Inflammatory macrophage treated with lipopolysaccharide for 4 hours (primary cell): Measurements from ENCODE around the gene LDHB.
"Not testable (repeated sequence)": the region's sequence is repeated elsewhere in the genome, so short reads cannot be mapped to it uniquely, and the experiment has no call there.

Experiments used
- DNase-seq: peaks from one replicate; pipeline ENCODE4 v3.0.0-alpha.2; 2020

LDHB gene

DNA sequence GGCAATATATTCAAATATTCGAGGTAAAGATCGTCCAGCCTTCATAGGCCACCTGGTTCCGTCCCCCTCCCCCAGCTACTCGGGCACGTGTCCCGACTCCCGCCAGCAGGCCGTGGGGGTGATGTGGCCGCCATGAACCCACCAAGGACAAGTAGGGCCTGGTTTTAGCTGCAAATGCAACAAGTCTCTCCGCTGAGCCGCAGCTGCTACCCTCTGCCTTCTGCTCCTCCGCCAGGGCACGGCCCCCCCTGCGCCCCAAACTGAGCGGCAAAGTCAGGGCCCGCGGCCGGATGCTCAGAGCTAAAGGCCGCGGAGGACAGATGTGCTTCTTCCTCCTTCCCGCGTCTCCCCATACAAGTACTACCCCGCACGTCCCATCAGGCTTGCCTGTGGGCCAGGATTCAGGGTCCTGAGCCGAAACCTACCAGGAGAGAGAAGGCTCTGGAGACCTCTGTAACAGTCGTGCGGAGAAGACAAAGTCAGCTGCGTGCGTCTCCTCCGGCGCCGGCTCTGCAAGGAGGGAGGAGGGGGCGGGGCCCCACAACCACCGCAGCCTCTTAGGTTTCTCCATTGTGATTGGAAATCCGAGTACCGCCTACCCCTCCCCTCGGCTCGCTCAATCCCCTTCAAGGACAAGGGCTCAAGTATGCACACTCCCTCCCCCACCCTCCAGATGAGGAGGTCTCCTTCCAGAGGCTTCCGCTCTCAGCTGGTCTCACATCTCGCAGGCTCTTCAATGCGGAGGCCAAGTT is at the start of gene LDHB:
TSS of gene LDHB (minus strand) at position 517 of the 752 bp plus-strand sequence. CDS start 3,171 bp downstream, outside the sequence.
- DNase-seq = peak; percentile 82

DNA sequence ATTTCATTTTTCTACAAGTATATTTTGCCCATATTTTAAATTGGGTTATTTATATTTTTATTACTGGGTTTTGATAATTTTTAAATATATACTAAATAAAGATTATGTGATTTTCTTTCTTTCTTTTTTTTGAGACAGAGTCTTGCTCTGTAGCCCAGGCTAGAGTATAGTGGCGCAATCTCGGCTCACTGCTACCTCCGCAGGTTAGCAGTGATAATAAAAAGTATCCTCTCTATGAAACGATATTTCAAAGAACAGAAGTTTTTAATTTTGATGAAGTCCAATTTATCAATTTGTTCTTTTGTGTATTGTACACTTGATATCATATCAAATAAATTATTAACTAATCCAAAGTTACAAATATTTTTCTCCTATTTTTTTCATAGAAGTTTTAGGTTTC is 47.2 kb upstream of the LDHB start:
- DNase-seq = no peak

DNA sequence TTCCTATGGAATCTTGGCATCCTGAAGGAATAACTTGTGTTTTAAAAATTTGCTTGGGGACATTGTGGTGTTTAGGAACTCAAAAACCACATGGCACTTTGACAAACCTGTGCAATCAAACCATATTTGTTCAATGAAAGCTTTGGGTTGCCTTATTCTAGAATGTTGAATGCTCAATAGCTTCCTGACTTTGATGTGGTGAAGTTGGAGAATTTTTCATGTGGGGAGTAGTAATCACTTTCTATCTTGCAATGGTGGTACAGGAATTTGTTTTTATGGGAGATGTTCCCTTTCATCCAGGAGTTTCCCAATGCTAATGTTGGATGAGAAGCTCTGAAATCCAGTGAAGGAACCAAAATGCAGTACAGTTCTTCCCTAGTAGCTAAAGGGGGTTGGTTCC is 42.2 kb upstream of the LDHB start:
- no peak for DNase-seq

DNA sequence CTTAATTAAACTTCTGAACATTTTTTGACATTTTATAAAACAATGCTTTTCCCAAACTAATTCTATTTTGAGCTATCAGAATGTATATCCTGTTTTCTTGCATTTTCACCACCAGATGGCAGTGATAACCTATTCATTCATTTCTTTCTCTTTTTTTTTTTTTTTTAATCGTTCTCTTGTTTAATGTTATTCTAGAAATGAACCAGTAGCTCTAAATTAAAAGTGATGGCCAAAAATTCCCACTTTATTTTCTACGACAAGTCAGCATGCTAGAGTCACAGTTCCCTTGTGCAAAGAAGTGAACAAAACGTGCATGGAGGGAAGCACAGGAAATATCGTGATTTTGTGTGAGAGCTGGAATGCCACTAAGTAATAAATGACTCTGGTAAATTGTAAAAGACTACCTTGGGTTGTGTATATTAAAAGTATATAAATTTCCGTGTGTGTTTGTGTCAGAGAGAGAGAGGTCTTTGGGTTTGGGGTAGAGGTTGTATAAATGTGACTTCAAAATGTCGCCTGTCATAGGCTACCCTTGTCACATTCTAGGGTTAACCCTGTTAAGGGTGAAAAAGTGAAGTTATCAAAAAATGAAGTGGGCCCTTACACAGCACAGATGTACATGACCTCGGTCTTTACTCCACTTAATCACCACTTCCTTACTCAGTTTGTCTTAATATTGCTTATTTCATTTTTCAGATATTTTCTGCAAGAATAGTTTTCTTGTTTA is 40.4 kb upstream of the LDHB start:
- DNase-seq = peak; percentile 35

DNA sequence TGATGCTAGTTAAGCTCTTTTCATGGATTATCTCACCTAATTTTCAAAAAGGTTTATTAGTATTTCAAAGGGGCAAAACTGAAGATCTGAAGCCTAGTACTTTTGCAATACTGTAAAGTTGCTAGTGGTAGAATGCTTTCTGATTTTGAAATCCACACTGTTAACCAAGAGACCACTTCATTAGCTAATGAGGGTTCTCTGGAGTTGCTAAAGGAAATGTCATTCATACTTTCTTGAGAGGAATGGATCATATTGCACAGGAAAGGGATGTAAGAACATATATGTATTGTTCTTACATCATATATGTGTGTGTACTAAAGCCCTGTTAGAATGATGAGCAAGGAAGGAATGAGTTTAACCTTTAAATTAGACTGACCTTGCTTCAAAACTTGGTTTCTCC is 39.0 kb upstream of the LDHB start:
- no peak for DNase-seq

DNA sequence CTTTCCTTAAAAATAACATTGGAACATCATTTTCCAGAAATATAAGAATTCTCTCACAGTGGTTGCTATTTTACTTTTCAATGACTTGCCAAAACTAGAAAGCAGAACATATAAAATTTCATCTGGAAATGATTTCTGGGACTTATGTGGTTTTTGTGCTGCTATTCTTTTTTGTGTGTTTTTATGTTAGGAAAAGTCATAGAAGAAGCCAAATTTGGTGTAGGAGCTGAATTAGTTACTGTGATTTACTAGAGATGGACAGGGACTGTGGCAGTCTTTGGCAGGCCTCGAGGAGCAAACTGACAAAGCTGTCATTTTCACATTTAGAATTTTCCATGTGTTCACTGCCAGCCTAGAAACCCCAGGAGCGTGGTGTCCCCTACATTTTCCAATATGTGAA is 38.3 kb upstream of the LDHB start:
- no peak for DNase-seq

DNA sequence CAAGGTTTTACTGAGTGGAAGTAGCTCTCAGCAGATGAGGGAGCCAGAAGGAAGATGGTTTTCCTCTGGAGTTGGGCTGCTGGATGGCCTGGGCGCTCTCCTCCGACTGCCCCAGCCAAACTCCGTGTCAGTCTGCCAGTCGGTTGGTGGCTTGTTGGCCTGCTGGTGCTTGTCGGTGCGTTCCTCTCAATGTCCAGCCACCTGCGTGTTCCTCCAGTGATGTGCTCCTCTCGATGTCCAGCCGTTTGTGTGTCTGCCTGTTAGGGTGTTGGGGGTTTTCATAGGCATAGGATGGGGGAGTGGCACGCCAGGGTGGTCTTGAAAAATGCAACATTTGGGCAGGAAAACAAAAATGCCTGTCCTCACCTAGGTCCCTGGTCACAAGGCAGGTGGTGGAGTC is 37.0 kb upstream of the LDHB start:
- no peak for DNase-seq

DNA sequence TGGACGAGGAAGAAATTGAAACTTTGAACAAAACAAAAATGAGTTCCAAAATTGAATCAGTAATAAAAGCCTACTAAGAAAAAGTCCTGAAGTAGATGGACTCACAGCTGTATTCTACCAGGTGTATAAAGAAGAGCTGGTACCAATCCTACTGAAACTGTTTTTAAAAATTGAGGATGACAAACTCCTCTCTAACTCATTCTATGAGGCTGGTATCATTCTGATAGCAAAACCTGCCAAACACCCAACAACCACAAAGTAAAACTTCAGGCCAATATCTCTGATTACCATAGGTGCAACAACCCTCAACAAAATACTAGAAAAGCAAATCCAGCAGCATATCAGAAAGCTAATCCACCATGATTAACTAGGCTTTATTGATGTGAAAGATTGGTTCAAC is 33.9 kb upstream of the LDHB start:
- DNase-seq = no peak

DNA sequence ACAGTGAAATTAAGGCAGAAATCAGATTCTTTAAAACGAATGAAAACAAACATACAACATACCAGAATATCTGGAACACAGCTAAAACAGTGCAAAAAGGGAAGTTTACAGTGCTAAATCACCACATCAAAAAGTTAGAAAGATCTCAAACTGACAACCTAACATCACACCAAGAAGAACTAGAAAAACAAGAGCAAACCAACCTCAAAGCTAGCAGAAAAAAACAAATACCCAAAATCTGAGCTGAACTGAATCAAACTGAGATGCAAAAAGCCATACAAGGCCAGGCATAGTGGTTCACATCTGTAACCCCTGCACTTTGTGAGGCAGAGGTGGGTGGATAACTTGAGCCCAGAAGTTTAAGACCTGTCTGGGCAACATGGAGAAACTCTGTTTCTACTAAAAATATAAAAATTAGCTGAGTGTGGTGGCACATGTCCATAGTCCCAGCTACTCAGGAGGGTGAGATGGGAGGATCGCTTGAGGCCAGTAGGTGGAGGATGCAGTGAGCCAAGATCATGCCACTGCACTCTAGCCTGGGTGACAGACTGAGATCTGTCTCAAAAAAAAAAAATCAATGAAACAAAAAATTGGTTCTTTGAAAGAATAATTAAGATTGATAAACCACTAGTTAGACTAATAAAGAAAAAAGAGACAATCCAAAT is 33.2 kb upstream of the LDHB start:
- DNase-seq = no peak

DNA sequence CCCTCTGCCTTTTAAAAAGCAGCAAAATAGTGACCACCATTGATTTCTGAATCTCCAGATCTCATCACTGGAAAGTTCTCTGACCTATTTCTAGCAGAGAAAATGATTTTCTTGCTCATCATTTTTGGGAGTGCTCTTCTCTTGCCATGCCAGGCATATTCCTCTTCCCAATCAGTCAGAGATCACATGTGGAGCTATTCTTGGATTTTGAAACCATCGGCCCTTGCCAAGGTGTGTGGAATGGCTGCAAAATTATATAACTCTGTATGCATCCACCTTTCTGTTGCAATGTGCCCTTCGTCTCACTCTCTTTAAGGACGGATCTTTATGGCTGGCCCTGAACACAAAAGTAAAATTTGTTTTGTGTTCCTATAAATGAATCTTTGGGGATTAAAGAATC is 25.5 kb upstream of the LDHB start:
- DNase-seq = no peak

DNA sequence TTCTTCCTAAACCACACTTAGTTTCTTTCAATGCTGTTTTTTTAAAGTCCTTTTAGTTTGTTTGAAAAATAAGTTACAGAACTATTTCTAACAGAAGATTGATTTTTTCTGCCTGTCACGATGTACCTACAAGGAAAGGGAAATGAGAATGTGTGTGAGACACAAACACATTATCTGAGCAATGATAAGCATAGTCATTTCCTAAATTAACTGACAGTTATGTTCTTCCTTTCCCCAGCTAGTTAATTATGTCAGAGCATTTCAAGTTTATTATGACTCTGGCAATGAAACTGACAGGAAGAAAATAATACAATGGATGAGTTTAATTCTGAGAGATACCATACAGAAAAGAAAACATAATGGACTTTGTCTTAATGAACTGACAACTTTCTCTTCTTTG is 21.3 kb upstream of the LDHB start:
- DNase-seq = no peak

DNA sequence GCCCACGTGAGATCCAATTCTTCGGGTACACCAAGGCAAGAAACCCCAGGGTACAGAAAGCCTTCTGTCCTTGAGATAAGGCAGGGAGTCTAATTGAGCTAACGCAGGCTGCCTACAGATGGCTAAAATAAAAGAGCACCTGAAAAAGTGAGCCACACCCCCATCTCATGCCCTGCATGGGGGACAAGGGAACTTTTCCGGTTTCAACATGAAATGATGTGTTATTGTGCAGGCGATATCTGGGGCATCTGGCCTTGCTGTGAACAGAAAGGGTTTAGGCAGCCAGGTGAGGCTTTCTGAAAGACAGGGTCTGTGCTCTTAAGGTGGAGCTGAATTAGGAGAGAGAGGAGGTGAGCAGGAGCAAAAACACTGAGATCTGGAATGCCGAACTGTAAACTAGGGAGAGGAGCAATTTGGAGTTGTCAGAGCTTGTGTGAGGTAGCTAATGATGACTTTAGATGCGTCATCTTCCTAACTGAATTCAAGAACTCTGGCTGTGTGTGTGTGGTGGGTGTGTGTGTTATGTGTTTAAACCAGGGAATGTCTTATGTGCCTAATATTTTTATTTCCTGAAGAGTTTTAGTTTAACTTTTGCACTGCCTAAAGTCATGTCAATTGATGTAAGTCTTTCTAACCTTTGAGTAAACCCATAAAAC is 20.1 kb upstream of the LDHB start:
- no peak for DNase-seq

DNA sequence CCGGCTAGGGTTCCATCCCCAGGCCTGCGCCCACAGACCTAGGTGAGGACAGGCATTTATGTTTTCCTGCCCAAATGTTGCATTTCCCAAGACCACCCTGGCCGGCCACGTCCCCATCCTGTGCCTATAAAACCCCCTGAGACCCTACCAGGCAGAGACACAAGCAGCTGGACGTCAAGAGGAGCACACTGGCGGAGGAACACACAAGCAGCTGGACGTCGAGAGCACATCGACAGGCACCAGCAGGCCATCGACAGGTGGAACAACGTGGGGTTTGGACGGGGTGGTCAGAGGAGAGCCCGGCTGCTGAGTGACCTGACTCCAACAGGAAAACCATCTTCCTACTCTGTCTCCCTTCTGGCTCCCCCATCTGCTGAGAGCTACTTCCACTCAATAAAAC is 19.6 kb upstream of the LDHB start:
- no peak for DNase-seq

DNA sequence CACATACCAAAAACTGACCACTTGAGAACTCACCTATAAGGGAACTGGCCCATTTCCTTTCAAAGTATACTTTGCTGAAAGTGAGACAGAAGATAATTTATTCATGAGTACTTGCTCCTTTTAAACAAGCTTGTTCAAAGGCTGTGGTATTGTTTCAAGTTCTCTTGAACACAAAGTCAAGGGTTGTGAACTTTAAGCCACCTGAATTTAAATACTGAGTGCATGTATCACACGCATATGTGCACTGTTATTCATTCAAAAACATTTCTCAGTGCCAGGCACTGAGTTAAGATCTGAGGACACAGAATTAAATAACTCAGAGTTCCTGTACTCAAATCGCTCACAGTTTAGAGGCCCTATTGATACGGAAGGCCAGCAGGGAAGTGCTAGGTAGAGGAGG is 19.1 kb upstream of the LDHB start:
- DNase-seq = no peak

DNA sequence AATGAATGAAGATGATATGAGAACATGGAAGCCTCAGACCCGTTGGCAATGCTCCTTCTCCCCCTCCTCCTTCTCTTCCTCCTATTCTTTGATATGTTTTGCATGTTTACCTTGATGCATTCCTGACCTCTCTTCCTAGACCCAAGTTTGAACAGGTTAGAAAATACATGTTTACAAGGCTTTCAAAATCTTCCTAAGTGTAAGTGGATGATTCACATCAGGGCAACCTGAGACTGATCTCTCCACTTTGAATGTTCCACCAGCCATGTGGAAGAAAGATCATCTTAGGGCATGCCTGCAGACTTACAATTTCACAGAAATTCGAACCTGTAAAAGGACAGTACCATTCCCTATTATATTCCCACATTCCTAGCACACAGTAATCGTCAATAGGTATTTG is 18.0 kb upstream of the LDHB start:
- DNase-seq = no peak

DNA sequence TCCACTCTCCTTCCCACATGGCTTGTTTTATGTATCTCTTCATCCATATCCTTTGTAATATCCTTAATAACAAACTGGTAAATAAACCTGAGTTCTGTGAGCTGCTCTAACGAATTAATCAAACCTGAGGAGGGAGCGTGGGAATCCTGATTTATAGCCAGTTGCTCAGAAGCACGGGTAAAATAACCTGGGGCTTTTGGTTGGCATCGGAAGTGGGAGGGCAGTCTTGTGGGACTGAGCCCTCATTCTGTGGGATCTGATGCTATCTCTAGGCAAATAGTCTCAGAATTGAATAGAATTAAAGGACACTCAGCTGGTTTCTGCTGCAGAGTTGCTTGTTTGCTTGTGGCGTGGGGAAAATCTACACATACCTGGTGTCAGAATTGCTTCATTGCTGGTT is 17.5 kb upstream of the LDHB start:
- no peak for DNase-seq

DNA sequence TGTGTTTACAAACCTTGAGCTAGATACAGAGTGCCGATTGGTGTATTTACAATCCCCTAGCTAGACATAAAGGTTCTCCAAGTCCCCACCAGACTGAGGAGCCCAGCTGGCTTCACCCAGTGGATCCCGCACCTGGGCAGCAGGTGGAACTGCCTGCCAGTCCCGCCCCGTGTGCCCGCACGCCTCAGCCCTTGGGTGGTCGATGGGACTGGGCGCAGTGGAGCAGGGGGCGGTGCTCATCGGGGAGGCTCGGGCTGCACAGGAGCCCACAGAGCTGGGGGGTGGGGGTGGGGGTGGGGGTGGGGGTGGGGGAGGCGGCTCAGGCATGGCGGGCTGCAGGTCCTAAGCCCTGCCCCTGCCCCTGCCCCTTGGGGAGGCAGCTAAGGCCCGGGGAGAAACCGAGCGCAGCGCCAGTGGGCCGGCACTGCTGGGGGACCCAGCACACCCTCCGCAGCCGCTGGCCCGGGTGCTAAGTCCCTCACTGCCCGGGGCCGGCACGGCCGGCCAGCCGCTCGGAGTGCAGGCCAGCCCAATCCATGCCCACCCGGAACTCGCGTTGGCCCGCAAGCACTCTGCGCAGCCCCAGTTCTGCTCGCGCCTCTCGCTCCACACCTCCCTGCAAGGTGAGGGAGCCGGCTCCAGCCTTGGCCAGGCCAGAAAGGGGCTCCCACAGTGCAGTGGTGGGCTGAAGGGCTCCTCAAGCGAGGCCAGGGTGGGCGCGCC is 16.3 kb upstream of the LDHB start:
- DNase-seq = not testable (repeated sequence)

DNA sequence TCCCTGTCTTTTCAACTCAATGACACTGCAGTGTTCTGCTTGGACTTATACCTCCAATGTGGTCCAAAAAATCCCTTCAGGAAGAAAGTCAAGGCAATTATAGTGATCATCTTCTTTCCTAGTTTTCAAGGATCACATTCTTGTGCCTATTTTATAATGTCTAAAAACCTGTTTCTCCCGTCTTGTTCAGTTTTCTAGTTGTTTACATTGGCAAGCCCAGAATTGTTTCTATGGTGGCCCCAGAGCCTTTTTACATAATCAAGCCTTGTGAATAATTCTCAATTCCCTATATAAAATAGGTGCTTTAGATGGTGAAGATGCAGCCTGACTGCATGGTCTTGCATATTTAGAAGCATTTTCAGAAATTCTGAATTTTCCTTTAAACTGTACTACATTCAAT is 14.5 kb upstream of the LDHB start:
- DNase-seq = no peak

DNA sequence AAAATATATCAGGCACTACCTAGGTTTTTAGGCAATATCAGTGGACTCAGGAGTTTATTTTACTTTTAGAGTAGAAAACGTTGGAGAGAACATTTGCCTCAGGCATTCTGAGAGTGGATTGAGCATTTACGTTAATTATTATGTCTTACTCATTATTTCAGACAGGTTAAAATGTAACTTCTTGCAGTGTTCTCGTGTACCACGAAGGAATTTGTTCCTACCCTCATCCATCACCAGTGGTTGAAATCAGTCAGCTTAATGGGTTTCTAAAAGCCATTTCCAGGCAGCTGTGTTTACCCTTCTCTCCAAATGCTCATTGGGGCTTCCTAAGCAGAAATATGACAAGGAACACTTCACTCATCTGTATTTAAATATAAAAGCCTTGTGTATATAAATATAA is 9.1 kb upstream of the LDHB start:
- DNase-seq = no peak

DNA sequence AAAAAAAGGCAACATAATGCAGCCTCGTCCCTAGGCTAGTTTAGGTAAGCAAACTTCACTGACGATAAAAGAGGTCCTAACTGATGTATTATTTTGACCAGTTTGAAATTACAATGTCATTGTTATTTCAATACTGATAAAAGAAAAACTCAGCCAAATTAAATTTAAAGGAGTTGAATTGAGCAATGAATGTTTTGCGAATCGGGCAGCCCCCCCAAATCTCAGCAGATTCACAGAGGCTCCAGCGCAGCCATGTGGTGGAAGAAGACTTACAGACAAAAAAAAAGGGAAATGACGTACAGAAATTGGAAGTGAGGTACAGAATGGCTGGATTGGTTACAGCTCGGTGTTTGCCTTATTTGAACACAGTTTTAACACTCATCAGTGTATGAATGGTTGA is 8.2 kb upstream of the LDHB start:
- DNase-seq = no peak

DNA sequence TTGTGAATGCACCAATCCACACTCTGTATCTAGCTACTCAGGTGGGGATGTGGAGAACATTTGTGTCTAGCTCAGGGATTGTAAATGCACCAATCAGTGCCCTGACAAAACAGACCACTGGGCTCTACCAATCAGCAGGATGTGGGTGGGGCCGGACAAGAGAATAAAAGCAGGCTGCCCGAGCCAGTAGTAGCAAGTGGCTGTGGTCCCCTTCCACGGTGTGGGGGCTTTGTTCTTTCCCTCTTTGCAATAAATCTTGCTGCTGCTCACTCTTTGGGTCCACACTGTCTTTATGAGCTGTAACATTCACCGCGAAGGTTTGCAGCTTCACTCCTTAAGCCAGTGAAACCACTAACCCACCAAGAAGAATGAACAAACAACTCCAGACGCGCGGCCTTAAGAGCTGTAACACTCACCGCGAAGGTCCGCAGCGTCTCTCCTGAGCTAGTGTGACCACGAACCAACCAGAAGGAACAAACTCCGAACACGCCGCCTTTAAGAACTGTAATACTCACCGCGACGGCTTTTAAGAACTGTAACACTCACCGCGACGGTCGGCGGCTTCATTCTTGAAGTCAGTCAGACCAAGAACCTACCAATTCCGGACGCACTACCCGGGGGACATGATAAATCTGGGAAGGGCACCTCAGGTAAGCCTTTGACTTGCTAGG is 4.6 kb upstream of the LDHB start:
- no peak for DNase-seq

DNA sequence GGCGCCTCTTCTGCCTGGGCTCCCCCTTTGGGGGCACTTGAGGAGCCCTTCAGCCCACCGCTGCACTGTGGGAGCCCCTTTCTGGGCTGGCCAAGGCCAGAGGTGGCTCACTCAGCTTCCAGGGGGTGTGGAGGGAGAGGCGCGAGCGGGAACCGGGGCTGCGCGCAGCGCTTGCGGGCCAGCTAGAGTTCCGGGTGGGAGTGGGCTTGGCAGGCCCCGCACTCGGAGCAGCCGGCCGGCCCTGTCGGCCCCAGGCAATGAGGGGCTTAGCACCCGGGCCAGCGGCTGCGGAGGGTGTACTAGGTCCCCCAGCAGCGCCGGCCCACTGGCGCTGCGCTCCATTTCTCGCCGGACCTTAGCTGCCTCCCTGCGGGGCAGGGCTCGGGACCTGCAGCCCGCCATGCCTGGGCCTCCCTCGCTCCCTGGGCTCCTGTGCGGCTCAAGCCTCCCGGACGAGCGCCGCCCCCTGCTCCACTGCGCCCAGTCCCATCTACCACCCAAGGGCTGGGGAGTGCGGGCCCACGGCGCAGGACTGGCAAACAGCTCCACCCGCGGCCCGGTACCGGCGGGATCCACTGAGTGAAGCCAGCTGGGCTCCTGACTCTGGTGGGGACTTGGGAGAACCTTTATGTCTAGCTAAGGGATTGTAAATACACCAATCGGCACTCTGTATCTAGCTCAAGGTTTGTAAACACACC is 3.9 kb upstream of the LDHB start:
- not testable (repeated sequence) for DNase-seq
